Astrocyte (in vitro differentiated cells and primary cell): Measurements from ENCODE around the gene OR4M1.

Source experiments
- EZH2 ChIP-seq: IDR thresholded peaks from 2 replicates; pipeline ENCODE4 v1.6.1; 2012; ENCODE audit warnings: mild to moderate bottlenecking, low read length, inconsistent platforms; ENCODE audit not compliant: insufficient read depth
- TF ChIP-seq, protein P1 (sequence below): IDR thresholded peaks from 2 replicates; pipeline ENCODE4 v1.5.1; 2011; ENCODE audit warnings: low read depth, mild to moderate bottlenecking, inconsistent platforms, low read length, moderate library complexity; ENCODE audit not compliant: insufficient read depth

- no peak for TF ChIP-seq EZH2
- TF ChIP-seq, protein P1, sequence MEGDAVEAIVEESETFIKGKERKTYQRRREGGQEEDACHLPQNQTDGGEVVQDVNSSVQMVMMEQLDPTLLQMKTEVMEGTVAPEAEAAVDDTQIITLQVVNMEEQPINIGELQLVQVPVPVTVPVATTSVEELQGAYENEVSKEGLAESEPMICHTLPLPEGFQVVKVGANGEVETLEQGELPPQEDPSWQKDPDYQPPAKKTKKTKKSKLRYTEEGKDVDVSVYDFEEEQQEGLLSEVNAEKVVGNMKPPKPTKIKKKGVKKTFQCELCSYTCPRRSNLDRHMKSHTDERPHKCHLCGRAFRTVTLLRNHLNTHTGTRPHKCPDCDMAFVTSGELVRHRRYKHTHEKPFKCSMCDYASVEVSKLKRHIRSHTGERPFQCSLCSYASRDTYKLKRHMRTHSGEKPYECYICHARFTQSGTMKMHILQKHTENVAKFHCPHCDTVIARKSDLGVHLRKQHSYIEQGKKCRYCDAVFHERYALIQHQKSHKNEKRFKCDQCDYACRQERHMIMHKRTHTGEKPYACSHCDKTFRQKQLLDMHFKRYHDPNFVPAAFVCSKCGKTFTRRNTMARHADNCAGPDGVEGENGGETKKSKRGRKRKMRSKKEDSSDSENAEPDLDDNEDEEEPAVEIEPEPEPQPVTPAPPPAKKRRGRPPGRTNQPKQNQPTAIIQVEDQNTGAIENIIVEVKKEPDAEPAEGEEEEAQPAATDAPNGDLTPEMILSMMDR, result no peak
Observed at GRCh38 chr14:19729763-19730162, 43.5 kb upstream of the OR4M1 start.
